ENCODE data around the gene GP9.
A peak's percentile ranks its signal among the peaks of the same experiment; 100 is the strongest.

GP9 gene

GRCh38 chr3:129028866-129029265 lies 31.7 kb upstream of the GP9 start:
- no peak for DNase-seq (ENCODE audit: low read depth in 2 of 2)

- no peak for DNase-seq (ENCODE audit: low read depth in 2 of 2)
These were observed 30.0 kb upstream of the GP9 start for GRCh38 chr3:129030611-129031010.

GRCh38 chr3:129031476-129032215 lies 28.9 kb upstream of the GP9 start:
- DNase-seq (ENCODE audit: low read depth in 2 of 2): no peak

GRCh38 chr3:129032716-129033115 lies 27.9 kb upstream of the GP9 start:
- DNase-seq (ENCODE audit: low read depth in 2 of 2): no peak

- DNase-seq (ENCODE audit: low read depth in 2 of 2): no peak
These were observed 27.4 kb upstream of the GP9 start for GRCh38 chr3:129033151-129033550.

GRCh38 chr3:129033633-129034321 lies 26.8 kb upstream of the GP9 start:
- DNase-seq (ENCODE audit: low read depth in 2 of 2): no peak

- no peak for DNase-seq (ENCODE audit: low read depth in 2 of 2)
These were observed 25.9 kb upstream of the GP9 start for GRCh38 chr3:129034642-129035041.

GRCh38 chr3:129035360-129036221 lies 25.0 kb upstream of the GP9 start:
- no peak for DNase-seq (ENCODE audit: low read depth in 2 of 2)

GRCh38 chr3:129036222-129037092 lies 24.1 kb upstream of the GP9 start:
- no peak for DNase-seq (ENCODE audit: low read depth in 2 of 2)

- no peak for DNase-seq (ENCODE audit: low read depth in 2 of 2)
These were observed 23.5 kb upstream of the GP9 start for GRCh38 chr3:129037093-129037419.

GRCh38 chr3:129038121-129038855 lies 22.3 kb upstream of the GP9 start:
- DNase-seq (ENCODE audit: low read depth in 2 of 2): no peak

- no peak for DNase-seq (ENCODE audit: low read depth in 2 of 2)
These were observed 21.1 kb upstream of the GP9 start for GRCh38 chr3:129039271-129040038.

- no peak for DNase-seq (ENCODE audit: low read depth in 2 of 2)
These were observed 20.6 kb upstream of the GP9 start for GRCh38 chr3:129040039-129040336.

- no peak for DNase-seq (ENCODE audit: low read depth in 2 of 2)
These were observed 19.8 kb upstream of the GP9 start for GRCh38 chr3:129040579-129041300.

- DNase-seq (ENCODE audit: low read depth in 2 of 2): peak in 1 of 2 donors; percentile 36
These were observed 14.9 kb upstream of the GP9 start for GRCh38 chr3:129045675-129046036.

GRCh38 chr3:129046037-129046731 lies 14.4 kb upstream of the GP9 start:
- peak in 1 of 2 donors; percentile 30 for DNase-seq (ENCODE audit: low read depth in 2 of 2)

GRCh38 chr3:129046732-129047552 lies 13.6 kb upstream of the GP9 start:
- DNase-seq (ENCODE audit: low read depth in 2 of 2): no peak

GRCh38 chr3:129047553-129047839 lies 13.1 kb upstream of the GP9 start:
- DNase-seq (ENCODE audit: low read depth in 2 of 2): no peak
